GM23248 (cell line): ENCODE data around the gene SLIT3.

Experiments used
- EZH2 ChIP-seq: fragments of 200-600 bp; sonication (generic); IDR thresholded peaks from 2 replicates; pipeline ENCODE4 v1.6.1; 2018; ENCODE audit warnings: antibody characterized with exemption, mild to moderate bottlenecking; ENCODE audit not compliant: insufficient read depth, poor library complexity, severe bottlenecking
- EZH2phosphoT487 ChIP-seq: fragments of 200-600 bp; sonication (generic); IDR thresholded peaks from 2 replicates; pipeline ENCODE4 v1.6.1; 2018; ENCODE audit warnings: antibody characterized with exemption, moderate library complexity, mild to moderate bottlenecking, low read depth; ENCODE audit not compliant: insufficient read depth

- TF ChIP-seq EZH2 (no peak), EZH2phosphoT487 (no peak)
These were observed 169.2 kb downstream of the SLIT3 start for GRCh38 chr5:169131616-169132301.
